GM18858 (cell line): ENCODE data around the gene UQCC5.

ENCODE experiments used
- ATAC-seq: cut with Tn5 transposase; IDR thresholded peaks from one replicate; pipeline ENCODE4 v1.9.1; 2021; ENCODE audit not compliant: unreplicated experiment

Gene UQCC5

GRCh38 chr3:52532838-52533622 lies 3.4 kb upstream of the UQCC5 start:
- no peak for ATAC-seq

GRCh38 chr3:52533623-52534280 lies 2.7 kb upstream of the UQCC5 start, which contains the start of gene NT5DC2:
NT5DC2 (minus strand) TSS chr3:52533857; CDS start chr3:52533737, 120 bp downstream.
- ATAC-seq = no peak

- no peak for ATAC-seq
Measured at GRCh38 chr3:52534281-52535183, 1.9 kb upstream of the UQCC5 start.

- no peak for ATAC-seq
Measured at GRCh38 chr3:52535411-52536111, 844 bp upstream of the UQCC5 start.

- no peak for ATAC-seq
Measured at GRCh38 chr3:52536112-52536368, 365 bp upstream of the UQCC5 start.

GRCh38 chr3:52537165-52537620 lies 788 bp downstream of the UQCC5 start:
- ATAC-seq = no peak

GRCh38 chr3:52537726-52538421 lies 1.5 kb downstream of the UQCC5 start:
- ATAC-seq = no peak

GRCh38 chr3:52539010-52539653 lies 2.7 kb downstream of the UQCC5 start:
- no peak for ATAC-seq

GRCh38 chr3:52541050-52541449 lies 4.6 kb downstream of the UQCC5 start:
- no peak for ATAC-seq

- ATAC-seq = no peak
Measured at GRCh38 chr3:52544937-52545336, 8.5 kb downstream of the UQCC5 start.

- no peak for ATAC-seq
Measured at GRCh38 chr3:52546111-52546901, 9.9 kb downstream of the UQCC5 start.

GRCh38 chr3:52547143-52547542 lies 10.7 kb downstream of the UQCC5 start:
- ATAC-seq = no peak

- no peak for ATAC-seq
Measured at GRCh38 chr3:52551118-52551517, 14.7 kb downstream of the UQCC5 start.

GRCh38 chr3:52552089-52552488 lies 15.7 kb downstream of the UQCC5 start:
- no peak for ATAC-seq

- no peak for ATAC-seq
Measured at GRCh38 chr3:52554026-52554755, 17.8 kb downstream of the UQCC5 start.

- no peak for ATAC-seq
Measured at GRCh38 chr3:52555056-52555455, 18.7 kb downstream of the UQCC5 start.

GRCh38 chr3:52557011-52557960 lies 20.9 kb downstream of the UQCC5 start:
- no peak for ATAC-seq
